A549 (cell line): ENCODE data around the gene PCDHA1. TPM values are rescaled to one million over a fixed set of nuclear protein-coding genes. Genes with fewer than 3 reads are reported as not detected.

Experiments
- ATAC-seq, 2 experiments: fragments of 200-7000 bp in 1 of 2; fragments of >200 bp in 1 of 2; cut with Nextera tagmentation in 1 of 2; cut with Tn5 transposase in 1 of 2; 3 replicates each; pipeline versions ENCODE4 v1.8.0 to v1.9.1; 2018 to 2020; ENCODE audit warnings: mild to moderate bottlenecking in 1 of 2, moderate library complexity in 1 of 2
- CTCF ChIA-PET: fragments of 300-600 bp; sonication (Branson Sonifier 250); formaldehyde crosslinking; extraction: SDS; loops from one replicate; lab custom pipeline; 2021; ENCODE audit warnings: antibody characterized with exemption, inconsistent platforms; lab: Yijun Ruan, JAX
- POLR2A ChIA-PET: fragments of 350-600 bp; formaldehyde crosslinking; extraction: SDS; loops from one replicate; lab custom pipeline; 2021; ENCODE audit warnings: antibody characterized with exemption, inconsistent platforms; lab: Yijun Ruan, JAX
- DNase-seq, 2 experiments: peaks; one replicate each; pipeline versions ENCODE4 v3.0.0 to v3.0.0-alpha.2; 2011 to 2016; ENCODE audit warnings: low read depth in 1 of 2, low spot score in 1 of 2
- FAIRE-seq: peaks from 2 replicates; lab custom pipeline; 2011; peaks lifted over from hg19 to GRCh38; lab: Jason Lieb, UNC
- H3K27ac ChIP-seq, 2 experiments: fragments of >200 bp; sonication (Bioruptor Twin); formaldehyde crosslinking; 3 replicates each; pipeline ENCODE4 v1.5.1; 2016 to 2017
- H3K4me1 ChIP-seq: fragments of >200 bp; sonication (Bioruptor Twin); formaldehyde crosslinking; 3 replicates; pipeline ENCODE4 v1.6.1; 2016
- H3K4me2 ChIP-seq: fragments of >200 bp; sonication (Bioruptor Twin); formaldehyde crosslinking; 3 replicates; pipeline ENCODE4 v1.6.1; 2016
- H3K4me3 ChIP-seq: fragments of >200 bp; sonication (Bioruptor Twin); formaldehyde crosslinking; 3 replicates; pipeline ENCODE4 v1.5.1; 2016
- H3K9me3 ChIP-seq: fragments of >200 bp; sonication (Bioruptor Twin); formaldehyde crosslinking; 3 replicates; pipeline ENCODE4 v1.6.1; 2016
- BHLHE40 ChIP-seq: IDR thresholded peaks from 2 replicates; pipeline ENCODE4 v1.6.1; 2012; ENCODE audit warnings: low read depth, low read length, inconsistent platforms
- CEBPB ChIP-seq, 2 experiments: fragments of >200 bp in 1 of 2; sonication (Bioruptor Twin) in 1 of 2; formaldehyde crosslinking in 1 of 2; IDR thresholded peaks; 2 replicates each; pipeline ENCODE4 v1.6.1; 2012 to 2016
- CTCF ChIP-seq: fragments of >200 bp; sonication (Bioruptor Twin); formaldehyde crosslinking; IDR thresholded peaks from 3 replicates; pipeline ENCODE4 v1.5.1; 2016
- EHMT2 ChIP-seq: fragments of 200-600 bp; sonication (generic); IDR thresholded peaks from 2 replicates; pipeline ENCODE4 v1.6.1; 2016; ENCODE audit warnings: antibody characterized with exemption, low read depth, mild to moderate bottlenecking, moderate library complexity
- ELK1 ChIP-seq: fragments of 150-350 bp; IDR thresholded peaks from 2 replicates; pipeline ENCODE4 v1.6.1; 2014; ENCODE audit warnings: low read depth, mild to moderate bottlenecking, low read length
- EP300 ChIP-seq, 2 experiments: fragments of >200 bp; sonication (Bioruptor Twin); formaldehyde crosslinking; IDR thresholded peaks; 2 replicates in 1 of 2; 3 replicates in 1 of 2; pipeline ENCODE4 v1.6.1; 2016 to 2017
- FOSB ChIP-seq: fragments of 250-450 bp; sonication (Bioruptor Pico); IDR thresholded peaks from 2 replicates; pipeline ENCODE4 v1.5.0; 2020; ENCODE audit warnings: mild to moderate bottlenecking, moderate library complexity
- GATA3 ChIP-seq: IDR thresholded peaks from 2 replicates; pipeline ENCODE4 v1.6.1; 2012; ENCODE audit warnings: borderline replicate concordance
- HEYL ChIP-seq: fragments of 250-450 bp; sonication (Bioruptor Pico); IDR thresholded peaks from 2 replicates; pipeline ENCODE4 v1.8.0; 2021; ENCODE audit warnings: mild to moderate bottlenecking, moderate library complexity
- HOXB13 ChIP-seq: fragments of 250-450 bp; sonication (Bioruptor Pico); IDR thresholded peaks from 2 replicates; pipeline ENCODE4 v1.5.0; 2020; ENCODE audit warnings: low read depth, mild to moderate bottlenecking, moderate library complexity
- JUN ChIP-seq, 2 experiments: fragments of >200 bp; sonication (Bioruptor Twin); formaldehyde crosslinking; IDR thresholded peaks; 2 replicates in 1 of 2; 3 replicates in 1 of 2; pipeline ENCODE4 v1.6.1; 2016 to 2017
- MYC ChIP-seq: IDR thresholded peaks from 2 replicates; pipeline ENCODE4 v1.6.1; 2012; ENCODE audit warnings: mild to moderate bottlenecking, inconsistent platforms, low read length, improper control_type of control experiment, borderline replicate concordance
- NFE2L2 ChIP-seq: fragments of 150-350 bp; conservative IDR thresholded peaks from 2 replicates; pipeline ENCODE4 v1.6.1; 2014; ENCODE audit warnings: low read length
- NPAS2 ChIP-seq: fragments of 250-450 bp; sonication (Bioruptor Pico); IDR thresholded peaks from 2 replicates; pipeline ENCODE4 v1.8.0; 2022; ENCODE audit warnings: mild to moderate bottlenecking, moderate library complexity, borderline replicate concordance
- PHF8 ChIP-seq: fragments of 200-600 bp; sonication (generic); IDR thresholded peaks from 2 replicates; pipeline ENCODE4 v1.6.1; 2016; ENCODE audit warnings: low read depth, mild to moderate bottlenecking, antibody characterized with exemption, moderate library complexity, borderline replicate concordance
- RARB ChIP-seq: fragments of 250-450 bp; sonication (Bioruptor Pico); IDR thresholded peaks from 2 replicates; pipeline ENCODE4 v1.8.0; 2021; ENCODE audit warnings: mild to moderate bottlenecking, moderate library complexity
- RNF2 ChIP-seq: fragments of 200-600 bp; sonication (generic); IDR thresholded peaks from 2 replicates; pipeline ENCODE4 v1.6.1; 2016; ENCODE audit warnings: low read depth, mild to moderate bottlenecking, antibody characterized with exemption, moderate library complexity, borderline replicate concordance
- SREBF2 ChIP-seq: fragments of 450-650 bp; IDR thresholded peaks from 2 replicates; pipeline ENCODE4 v1.6.1; 2014; ENCODE audit warnings: mild to moderate bottlenecking, moderate library complexity
- TFCP2L1 ChIP-seq: fragments of 250-450 bp; sonication (Bioruptor Pico); IDR thresholded peaks from 2 replicates; pipeline ENCODE4 v1.5.0; 2021; ENCODE audit warnings: mild to moderate bottlenecking
- TP53 ChIP-seq: fragments of 250-450 bp; sonication (Bioruptor Pico); IDR thresholded peaks from 2 replicates; pipeline ENCODE4 v1.5.0; 2021; ENCODE audit warnings: mild to moderate bottlenecking, moderate library complexity
- ZFP36 ChIP-seq: fragments of 450-650 bp; IDR thresholded peaks from 2 replicates; pipeline ENCODE4 v1.6.1; 2014; ENCODE audit warnings: borderline replicate concordance; ENCODE audit not compliant: partially characterized antibody
- ZNF302 ChIP-seq: fragments of 250-450 bp; sonication (Bioruptor Pico); IDR thresholded peaks from 2 replicates; pipeline ENCODE4 v1.9.0; 2021; ENCODE audit warnings: inconsistent platforms, mild to moderate bottlenecking, moderate library complexity
- WGBS: methylation state at CpG from one replicate; pipeline ENCODE4 v1.1.6; 2017; ENCODE audit errors: missing lambda C conversion rate; 5-methylcytosine and 5-hydroxymethylcytosine counted together
- polyA plus RNA-seq, 4 experiments: library from polyadenylated mRNA; depleted of rRNA in 3 of 4; stranded (reverse); fragments of >200 nt; fragmentation: RNase III in 1 of 4; extraction: RNeasy Plus Mini Kit Qiagen cat#74134 plus additional on column Dnase treatment in 1 of 4; gene quantifications; 2 replicates in 3 of 4; 3 replicates in 1 of 4; pipeline ENCODE4 v1.2.3, GENCODE V29; 2011 to 2017
- TF ChIP-seq, protein P1 (sequence below): fragments of >200 bp; sonication (Bioruptor Twin); formaldehyde crosslinking; IDR thresholded peaks from 2 replicates; pipeline ENCODE4 v1.6.1; 2016

Gene PCDHA1
- polyA plus RNA-seq, 2 of the 4 experiments (the other 2 are of a cell fraction) = 0.13 to 0.52 TPM

DNA sequence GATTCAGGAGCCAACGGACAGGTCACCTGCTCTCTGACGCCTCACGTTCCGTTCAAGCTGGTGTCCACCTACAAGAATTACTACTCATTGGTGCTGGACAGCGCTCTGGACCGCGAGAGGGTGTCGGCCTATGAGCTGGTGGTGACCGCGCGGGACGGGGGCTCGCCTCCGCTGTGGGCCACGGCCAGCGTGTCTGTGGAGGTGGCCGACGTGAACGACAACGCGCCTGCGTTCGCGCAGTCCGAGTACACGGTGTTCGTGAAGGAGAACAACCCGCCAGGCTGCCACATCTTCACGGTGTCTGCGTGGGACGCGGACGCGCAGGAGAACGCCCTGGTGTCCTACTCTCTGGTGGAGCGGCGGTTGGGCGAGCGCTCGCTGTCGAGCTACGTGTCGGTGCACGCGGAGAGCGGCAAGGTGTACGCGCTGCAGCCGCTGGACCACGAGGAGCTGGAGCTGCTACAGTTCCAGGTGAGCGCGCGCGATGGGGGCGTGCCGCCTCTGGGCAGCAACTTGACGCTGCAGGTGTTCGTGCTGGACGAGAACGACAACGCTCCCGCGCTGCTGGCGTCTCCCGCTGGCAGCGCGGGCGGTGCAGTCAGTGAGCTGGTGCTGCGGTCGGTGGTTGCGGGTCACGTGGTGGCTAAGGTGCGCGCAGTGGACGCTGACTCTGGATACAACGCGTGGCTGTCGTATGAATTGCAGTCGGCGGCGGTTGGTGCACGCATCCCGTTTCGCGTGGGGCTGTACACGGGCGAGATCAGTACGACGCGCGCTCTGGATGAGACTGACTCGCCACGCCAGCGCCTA lies 71.4 kb downstream of the PCDHA1 start:
- Histone ChIP-seq H3K9me3 (peaks cover 18% of the 10 kb centered on the region), H3K27ac (no peak overlapping the region), H3K4me1 (no peaks in the 10 kb centered on the region), H3K4me2 (no peak overlapping the region), H3K4me3 (no peak overlapping the region)
- FAIRE-seq (no peak), DNase-seq (no peak), ATAC-seq (no peak)
- TF ChIP-seq RARB (CRISPR knock-in tag) (no peak), FOSB (CRISPR knock-in tag) (no peak), CEBPB (IDR thresholded peaks at IDR 0.05) (no peak), EHMT2 (no peak), TFCP2L1 (CRISPR knock-in tag) (no peak), ELK1 (no peak), ZNF302 (CRISPR knock-in tag) (no peak), SREBF2 (no peak)
- TF ChIP-seq, protein P1, sequence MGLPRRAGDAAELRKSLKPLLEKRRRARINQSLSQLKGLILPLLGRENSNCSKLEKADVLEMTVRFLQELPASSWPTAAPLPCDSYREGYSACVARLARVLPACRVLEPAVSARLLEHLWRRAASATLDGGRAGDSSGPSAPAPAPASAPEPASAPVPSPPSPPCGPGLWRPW = no peak
- POLR2A ChIA-PET = no interaction called here
- CTCF ChIA-PET = interaction anchor here (1.0 to 1.4 kb wide), 2 partner anchors 35 to 50 kb away, joined by 3 to 7 read pairs; partner anchors contain the start of genes PCDHA4 and PCDHA5
- 87% methylated on average over 94 of the region's 94 CpGs for WGBS

GRCh38 chr5:140857987-140858240 lies 72.0 kb downstream of the PCDHA1 start:
- Histone ChIP-seq H3K4me1 (no peaks in the 10 kb centered on the region), H3K27ac (no peak overlapping the region), H3K4me3 (no peak overlapping the region), H3K4me2 (no peak overlapping the region), H3K9me3 (peaks cover 18% of the 10 kb centered on the region)
- CTCF ChIA-PET = no interaction called here
- no peak for ATAC-seq
- no peak for FAIRE-seq
- TF ChIP-seq EP300 (IDR thresholded peaks at IDR 0.05) = no peak
- no peak for TF ChIP-seq ELK1
- TF ChIP-seq MYC = no peak
- no peak for TF ChIP-seq CTCF
- TF ChIP-seq SREBF2 = no peak
- TF ChIP-seq RNF2 = no peak
- no peak for TF ChIP-seq BHLHE40
- TF ChIP-seq NFE2L2 = no peak
- TF ChIP-seq TP53 (CRISPR knock-in tag) = no peak
- TF ChIP-seq JUN (IDR thresholded peaks at IDR 0.05) = no peak
- no peak for TF ChIP-seq ZFP36
- TF ChIP-seq NPAS2 = no peak
- TF ChIP-seq PHF8 = no peak
- TF ChIP-seq GATA3 = no peak
- TF ChIP-seq HOXB13 = no peak
- no peak for TF ChIP-seq HEYL (CRISPR knock-in tag)
- POLR2A ChIA-PET = no interaction called here
- WGBS = 77% methylated on average over 12 of the region's 22 CpGs
- no peak for DNase-seq
